Dermis microvascular lymphatic vessel endothelial cell (primary cell): ENCODE measurements around the gene TSKS. TPM values are rescaled to one million over a fixed set of nuclear protein-coding genes. Genes with fewer than 3 reads are reported as not detected.

Experiments used
- DNase-seq, 2 donors: peaks; one replicate each; pipeline versions ENCODE4 v3.0.0 to v3.0.0-alpha.2; 2010; ENCODE audit warnings: low read depth in 2 of 2
- total RNA-seq: library from RNA; depleted of rRNA; stranded (reverse); fragments of >200 nt; gene quantifications from 2 replicates; pipeline ENCODE4 v1.2.1, GENCODE V29; 2014

The TSKS gene
- total RNA-seq, 1 donor from 2014 or later: not detected

DNA sequence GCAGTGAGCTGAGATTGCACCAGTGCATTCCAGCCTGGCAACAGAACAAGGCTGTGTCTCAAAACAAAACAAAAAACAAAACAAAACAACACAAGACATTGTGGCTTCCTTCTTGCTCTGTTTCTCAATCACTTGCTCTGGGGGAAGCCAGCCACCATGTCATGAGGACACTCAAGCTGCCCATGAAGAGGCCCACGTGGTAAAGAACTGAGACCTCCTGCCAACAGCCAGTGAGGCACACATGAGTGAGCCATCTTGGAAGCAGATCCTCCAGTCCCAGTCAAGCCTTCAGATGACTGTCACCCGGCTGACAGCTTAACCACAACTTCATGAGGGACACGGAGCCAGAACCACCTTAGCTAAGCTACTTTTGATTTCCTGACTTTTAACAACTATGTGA, 47.0 kb downstream of the TSKS start:
- no peak for DNase-seq

DNA sequence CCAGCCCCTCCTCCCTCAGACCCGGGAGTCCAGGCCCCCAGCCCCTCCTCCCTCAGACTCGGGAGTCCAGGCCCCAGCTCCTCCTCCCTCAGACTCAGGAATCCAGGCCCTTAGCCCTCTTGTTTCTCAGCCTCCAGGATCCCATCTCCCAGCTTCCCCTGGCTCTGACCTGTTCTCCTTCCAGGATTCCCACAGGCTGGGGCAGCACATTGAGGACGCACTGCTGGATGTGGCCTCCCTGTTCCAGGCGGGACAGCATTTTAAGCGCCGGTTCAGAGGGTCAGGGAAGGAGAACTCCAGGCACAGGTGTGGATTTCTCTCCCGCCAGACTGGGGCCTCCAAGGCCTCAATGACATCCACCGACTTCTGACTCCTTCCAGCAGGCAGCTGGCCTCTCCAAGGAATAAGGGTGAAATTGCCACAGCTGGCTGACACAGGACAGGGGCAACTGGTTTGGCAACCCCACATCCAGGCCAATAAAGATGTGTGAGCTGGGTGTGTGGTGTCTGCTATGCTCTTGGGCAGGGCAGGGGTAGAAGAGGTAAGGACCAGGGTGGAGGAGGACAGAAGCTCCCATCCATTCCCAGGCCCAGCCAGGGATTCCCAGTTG, 49.8 kb downstream of the TSKS start:
- DNase-seq: no peak

- no peak for DNase-seq
Measured at GRCh38 chr19:49712397-49712859, 50.7 kb downstream of the TSKS start.

DNA sequence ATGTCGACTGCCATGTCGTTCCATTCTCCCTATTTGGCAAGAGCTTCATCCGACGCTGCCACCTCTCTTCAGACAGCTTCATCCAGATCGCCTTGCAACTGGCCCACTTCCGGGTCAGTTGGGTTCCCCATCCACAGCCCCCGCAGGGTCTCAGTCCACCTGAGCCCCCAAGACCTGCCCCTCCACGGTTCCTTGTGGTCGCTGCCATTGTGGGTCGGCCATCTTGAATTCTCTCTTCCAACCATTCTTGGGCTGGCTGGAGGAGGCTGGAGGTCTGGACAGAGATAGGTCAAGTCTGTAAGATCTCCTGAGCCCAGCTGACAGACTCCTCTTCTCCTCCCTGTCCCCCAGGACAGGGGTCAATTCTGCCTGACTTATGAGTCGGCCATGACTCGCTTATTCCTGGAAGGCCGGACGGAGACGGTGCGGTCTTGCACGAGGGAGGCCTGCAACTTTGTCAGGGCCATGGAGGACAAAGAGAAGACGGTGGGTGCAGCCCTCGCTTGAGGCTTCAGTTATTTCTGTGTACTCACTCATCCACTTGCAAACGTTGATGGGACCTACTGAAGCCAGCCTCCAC, 52.6 kb downstream of the TSKS start:
- DNase-seq: peak in 1 of 2 donors; percentile 16

GRCh38 chr19:49705919-49706318, 57.2 kb downstream of the TSKS start:
- DNase-seq: no peak

DNA sequence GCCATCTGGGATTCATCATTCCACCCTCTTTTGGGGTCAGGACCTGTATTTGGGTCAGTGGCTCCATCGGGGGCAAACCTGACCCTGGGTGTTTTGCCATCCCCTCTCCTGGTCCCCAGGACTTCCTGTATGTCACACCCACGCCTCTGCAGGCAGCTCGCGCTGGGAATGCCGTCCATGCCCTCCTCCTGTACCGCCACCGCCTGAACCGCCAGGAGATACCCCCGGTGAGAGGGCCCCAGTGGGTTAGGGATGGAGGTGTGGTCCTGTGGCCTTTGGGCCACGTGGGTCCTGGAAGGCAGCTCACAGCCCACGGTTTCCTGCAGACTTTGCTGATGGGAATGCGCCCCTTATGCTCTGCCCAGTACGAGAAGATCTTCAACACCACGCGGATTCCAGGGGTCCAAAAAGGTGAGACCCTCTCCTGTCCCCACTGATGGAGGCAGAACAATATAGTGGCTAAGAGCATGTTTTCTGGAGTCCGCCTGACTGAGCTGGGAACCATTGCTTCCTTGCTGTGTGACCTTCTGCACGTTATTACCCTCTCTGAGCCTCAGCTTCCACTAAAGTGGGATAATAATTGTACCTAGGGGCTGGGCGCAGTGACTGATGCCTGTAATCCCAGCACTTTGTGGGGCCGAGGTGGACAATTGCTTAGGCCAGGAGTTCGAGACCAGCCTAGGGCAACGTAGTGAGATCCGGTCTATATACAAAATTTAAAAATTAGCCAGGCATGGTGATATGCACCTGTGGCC, 58.0 kb downstream of the TSKS start:
- DNase-seq: no peak

- no peak for DNase-seq
Measured at GRCh38 chr19:49701271-49701786, 61.8 kb downstream of the TSKS start.

GRCh38 chr19:49700563-49700962, 62.5 kb downstream of the TSKS start:
- no peak for DNase-seq

DNA sequence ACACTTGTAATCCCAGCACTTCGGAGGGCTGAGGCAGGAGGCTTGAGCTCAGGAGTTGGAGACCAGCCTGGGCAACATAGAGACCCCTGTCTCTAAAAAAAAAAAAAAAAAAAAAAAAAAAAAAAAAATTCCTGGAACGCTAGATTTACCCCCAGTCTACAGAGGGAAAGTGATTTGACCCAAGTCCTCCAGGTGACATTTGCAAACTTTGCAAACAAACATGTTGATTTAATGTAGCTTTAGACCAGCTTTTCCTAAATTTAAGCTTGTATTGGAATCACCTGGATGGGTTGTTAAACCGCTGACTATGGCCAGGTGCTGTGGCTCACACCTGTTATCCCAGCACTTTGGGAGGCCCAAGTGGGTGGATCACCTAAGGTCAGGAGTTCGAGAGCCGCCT, 63.7 kb downstream of the TSKS start:
- no peak for DNase-seq

DNA sequence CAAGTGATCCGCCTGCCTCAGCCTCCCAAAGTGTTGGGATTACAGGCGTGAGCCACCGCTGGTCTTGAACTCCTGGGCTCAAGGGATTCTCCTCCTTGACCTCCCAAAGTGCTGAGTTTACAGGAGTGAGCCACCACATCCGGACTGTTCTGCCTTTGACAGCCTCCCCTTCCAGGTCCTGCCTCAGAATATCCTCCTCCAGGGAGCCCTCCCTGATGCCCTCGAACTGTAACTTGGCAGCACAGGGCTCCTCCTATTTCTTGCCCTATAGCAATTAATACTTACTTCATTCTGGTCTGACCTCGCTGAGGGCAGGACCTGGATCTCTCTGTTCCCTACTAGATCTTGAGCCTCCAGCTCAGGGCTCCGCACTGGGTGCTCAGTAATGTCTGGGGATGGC, 66.2 kb downstream of the TSKS start:
- DNase-seq: no peak

GRCh38 chr19:49696115-49696514, 67.0 kb downstream of the TSKS start:
- no peak for DNase-seq

DNA sequence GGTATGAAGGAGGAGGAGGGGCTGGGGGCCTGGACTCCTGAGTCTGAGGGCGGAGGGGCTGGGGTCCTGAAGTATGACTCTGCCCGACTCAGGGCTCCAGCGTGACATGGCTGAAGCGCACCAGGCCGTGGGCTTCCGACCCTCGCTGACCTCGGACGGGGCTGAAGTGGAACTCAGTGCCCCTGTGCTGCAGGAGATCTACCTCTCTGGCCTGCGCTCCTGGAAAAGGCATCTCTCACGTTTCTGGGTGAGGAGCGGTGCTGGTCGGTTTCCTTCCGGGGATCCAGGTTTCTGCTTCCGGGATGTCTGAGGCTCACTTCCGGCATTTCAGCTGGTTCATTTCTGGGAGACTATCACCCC, 71.0 kb downstream of the TSKS start:
- no peak for DNase-seq

- peak in 1 of 2 donors; percentile 62 for DNase-seq
Measured at GRCh38 chr19:49691243-49692146, 71.6 kb downstream of the TSKS start.

DNA sequence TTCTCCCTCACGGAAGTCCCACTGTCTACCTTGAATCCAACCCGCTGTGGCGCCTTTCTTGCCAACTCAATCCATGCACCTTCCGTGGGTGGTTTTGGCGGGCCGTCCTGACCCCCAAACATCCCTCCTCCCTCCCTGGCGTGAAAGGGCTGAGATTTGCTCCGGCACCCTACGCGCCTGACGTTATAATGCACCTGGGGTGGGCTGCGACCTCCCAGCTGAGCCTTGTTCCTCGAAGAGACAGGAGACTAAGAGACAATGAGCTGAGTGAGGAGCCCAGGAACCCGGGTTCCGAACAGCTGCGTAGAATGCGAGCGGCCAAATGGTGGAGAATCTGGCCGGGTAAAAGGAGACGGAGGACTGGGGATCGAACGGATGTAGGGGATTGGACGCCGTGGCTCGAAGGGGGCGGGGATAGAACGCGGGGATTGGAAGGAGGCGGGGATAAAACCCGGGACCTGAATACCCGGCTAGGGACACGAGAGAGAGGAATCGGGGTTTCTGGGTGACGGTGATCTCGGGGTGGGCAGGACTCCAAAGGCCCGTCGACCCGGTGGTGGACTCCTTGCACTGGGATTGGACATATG, 72.4 kb downstream of the TSKS start, which contains the start of gene CPT1C:
CPT1C (plus strand) TSS at position 461 of the 587 bp plus-strand sequence. CDS start 1,137 bp downstream, outside the sequence.
- peak in 1 of 2 donors; percentile 84 for DNase-seq

GRCh38 chr19:49690079-49690655, 72.9 kb downstream of the TSKS start:
- peak in 1 of 2 donors; percentile 28 for DNase-seq

Other genes starting within 250 kb of the TSKS start
- gene RCN3, start 235.3 kb downstream of the TSKS start, total RNA-seq: 11.7 and 13.4 TPM in 2 replicates
- gene NOSIP, start 182.8 kb downstream of the TSKS start, total RNA-seq: 109 and 127 TPM in 2 replicates
- gene PRRG2, start 182.0 kb downstream of the TSKS start, total RNA-seq: 2.4 and 7.1 TPM in 2 replicates
- gene PRR12, start 172.1 kb downstream of the TSKS start, total RNA-seq: 1.0 and 2.9 TPM in 2 replicates
- gene RRAS, start 123.2 kb downstream of the TSKS start, total RNA-seq: 23.0 and 31.6 TPM in 2 replicates
- 5.3 and 9.6 TPM in 2 replicates for gene SCAF1, start 121.1 kb downstream of the TSKS start, total RNA-seq
- 33.9 and 42.1 TPM in 2 replicates for gene IRF3, start 97.4 kb downstream of the TSKS start, total RNA-seq
- gene BCL2L12, start 97.4 kb downstream of the TSKS start, total RNA-seq: 4.0 and 4.6 TPM in 2 replicates
- 383 and 426 TPM in 2 replicates for gene PRMT1, start 86.0 kb downstream of the TSKS start, total RNA-seq
- gene ADM5, start 73.7 kb downstream of the TSKS start, total RNA-seq: 0.26 and 0.38 TPM in 2 replicates
- gene CPT1C, start 72.2 kb downstream of the TSKS start, total RNA-seq: 9.6 and 14.5 TPM in 2 replicates
- 44.8 and 73.5 TPM in 2 replicates for gene AP2A1, start 3.7 kb upstream of the TSKS start, total RNA-seq
- 12.7 and 18.6 TPM in 2 replicates for gene FUZ, start 50.0 kb upstream of the TSKS start, total RNA-seq
- gene MED25, start 55.0 kb upstream of the TSKS start, total RNA-seq: 7.6 and 15.2 TPM in 2 replicates
- 32.6 and 74.1 TPM in 2 replicates for gene PTOV1, start 87.9 kb upstream of the TSKS start, total RNA-seq
- gene PNKP, start 104.3 kb upstream of the TSKS start, total RNA-seq: 27.6 and 35.9 TPM in 2 replicates
- gene AKT1S1, start 114.0 kb upstream of the TSKS start, total RNA-seq: 5.1 and 7.6 TPM in 2 replicates
- gene TBC1D17, start 114.4 kb upstream of the TSKS start, total RNA-seq: 7.6 and 9.4 TPM in 2 replicates
- 1.6 and 1.9 TPM in 2 replicates for gene IL4I1, start 133.6 kb upstream of the TSKS start, total RNA-seq
- gene ATF5, start 165.9 kb upstream of the TSKS start, total RNA-seq: 3.3 and 5.2 TPM in 2 replicates
- gene NUP62, start 166.2 kb upstream of the TSKS start, total RNA-seq: 18.9 and 24.5 TPM in 2 replicates
- gene SIGLEC11, start 197.9 kb upstream of the TSKS start, total RNA-seq: not detected in 2 replicates